Stimulated activated CD4-positive, alpha-beta T cell treated with anti-CD3 and anti-CD28 coated beads, TNF-alpha, amount 100 ng/mL, for 24 hours (primary cell): ENCODE results near the gene MRPS15.

ENCODE experiments used
- DNase-seq, 3 experiments: peaks; one replicate each; pipeline ENCODE4 v3.0.0-alpha.2; 2020; ENCODE audit warnings: low read depth in 3 of 3

MRPS15 gene

DNA sequence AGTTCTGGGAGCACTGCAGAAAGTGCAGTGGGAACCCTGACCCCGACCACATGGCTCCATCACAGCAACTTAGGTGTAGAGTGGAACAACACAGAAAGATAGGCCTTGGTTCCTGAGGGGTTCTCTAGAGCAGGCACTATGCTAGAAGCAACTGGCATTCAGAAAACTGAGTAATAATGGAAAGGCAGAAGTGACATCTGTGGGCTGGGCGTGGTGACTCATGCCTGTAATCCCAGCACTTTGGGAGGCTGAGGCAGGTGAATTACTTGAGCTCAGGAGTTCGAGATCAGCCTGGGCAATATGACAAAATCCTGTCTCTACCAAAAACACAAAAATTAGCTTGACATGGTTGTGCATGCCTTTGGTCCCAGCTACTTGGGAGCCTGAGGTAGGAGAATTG is 5.3 kb downstream of the MRPS15 start:
- DNase-seq = peak; percentile 23 to 64 (median 32)

DNA sequence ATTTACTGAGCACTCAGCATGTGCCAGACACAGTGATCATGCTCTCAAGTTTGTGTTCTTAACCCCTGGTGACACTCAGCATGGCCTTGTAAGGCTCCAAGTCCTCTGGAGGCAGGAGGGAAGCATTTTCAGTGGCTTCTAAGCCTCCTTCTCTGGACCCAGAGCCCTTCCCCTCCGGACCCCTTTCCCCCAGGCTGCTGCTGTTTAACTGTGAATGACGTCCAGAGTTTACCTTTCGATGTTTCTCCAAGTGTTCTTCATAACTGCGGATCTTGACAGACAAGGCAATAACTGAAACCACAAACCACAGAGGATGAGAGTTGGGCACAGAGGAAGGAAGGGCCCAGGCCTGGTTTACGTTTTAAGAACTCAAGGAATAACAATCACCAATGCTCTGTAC is 6.5 kb downstream of the MRPS15 start:
- DNase-seq = no peak

DNA sequence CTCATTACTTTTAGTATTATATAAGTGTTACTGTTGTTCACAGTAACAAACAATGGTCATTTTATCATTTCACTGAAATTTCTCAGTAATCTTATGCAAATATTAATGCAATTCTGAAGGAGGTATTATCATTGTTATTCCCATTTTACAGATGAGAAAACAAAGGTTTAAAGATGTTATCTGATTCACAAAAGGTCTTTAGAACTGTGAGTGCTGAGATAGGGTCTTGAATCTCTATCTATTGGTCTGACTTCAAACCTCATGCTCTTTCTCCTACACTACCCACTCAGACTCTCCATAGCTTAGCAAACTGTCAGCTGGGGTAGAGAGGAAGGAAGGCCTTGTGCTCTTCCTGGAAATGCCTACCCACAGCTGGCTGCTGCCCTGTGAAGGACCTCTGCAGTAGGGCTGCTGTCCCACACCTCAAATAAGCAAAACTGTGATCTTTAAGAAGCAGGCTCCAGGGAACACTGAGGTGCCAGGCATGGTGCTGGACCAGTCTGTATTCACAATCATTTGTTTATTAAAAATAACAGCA is 7.7 kb downstream of the MRPS15 start:
- DNase-seq = no peak

DNA sequence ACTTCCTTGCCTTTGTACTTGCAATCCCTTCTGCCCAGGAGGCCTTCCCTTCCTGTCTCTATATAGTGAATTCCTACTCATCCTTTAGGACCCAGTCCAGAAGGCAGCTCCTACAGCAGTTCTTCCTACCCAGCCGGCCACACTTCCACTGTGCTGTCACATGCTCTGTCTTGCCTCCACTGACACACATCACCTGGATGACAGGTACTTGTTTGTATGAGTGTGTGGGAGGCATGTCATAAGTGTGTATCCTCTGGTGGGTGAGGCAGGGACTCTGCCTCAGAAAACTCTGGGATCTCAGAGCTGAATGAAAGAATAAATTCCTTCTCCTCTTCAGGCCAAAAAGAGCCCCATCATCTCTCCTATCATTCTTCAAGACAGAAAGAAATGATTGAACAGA is 8.8 kb downstream of the MRPS15 start:
- no peak for DNase-seq

DNA sequence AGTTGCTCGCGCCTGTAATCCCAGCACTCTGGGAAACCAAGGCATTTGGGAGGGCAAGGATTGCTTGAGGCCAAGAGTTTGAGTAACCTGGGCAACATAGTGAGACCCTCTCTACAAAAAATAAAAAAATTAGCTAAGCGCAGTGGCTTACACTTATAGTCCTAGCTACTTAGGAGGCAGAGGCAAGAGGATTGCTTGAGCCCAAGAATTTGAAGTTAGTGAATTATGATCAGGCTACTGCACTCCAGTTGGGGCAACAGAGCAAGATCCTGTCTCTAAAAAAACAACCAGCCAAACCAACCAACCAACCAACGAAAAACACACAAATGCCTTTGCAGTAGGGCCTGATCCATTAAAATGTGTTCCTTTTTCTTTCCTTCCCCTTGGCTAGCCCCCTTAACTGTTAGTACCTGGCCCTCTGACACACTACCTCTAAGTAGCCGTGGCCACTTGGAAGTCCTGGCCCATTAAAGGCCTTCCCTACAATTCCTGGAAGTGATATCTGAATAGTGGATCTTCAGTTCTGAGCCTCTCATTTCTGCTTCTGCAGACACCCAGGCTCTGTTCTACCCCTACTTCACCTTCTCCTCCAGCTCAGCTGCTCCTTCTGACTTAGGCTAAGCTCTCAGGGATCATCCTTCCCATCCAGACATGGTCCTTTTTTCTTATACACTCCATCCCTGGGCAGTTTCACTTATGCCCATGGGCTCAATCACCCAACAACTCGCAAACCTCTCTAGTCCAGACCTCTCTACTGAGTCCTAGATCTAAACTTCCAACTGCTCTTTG is 10.4 kb downstream of the MRPS15 start:
- no peak for DNase-seq

DNA sequence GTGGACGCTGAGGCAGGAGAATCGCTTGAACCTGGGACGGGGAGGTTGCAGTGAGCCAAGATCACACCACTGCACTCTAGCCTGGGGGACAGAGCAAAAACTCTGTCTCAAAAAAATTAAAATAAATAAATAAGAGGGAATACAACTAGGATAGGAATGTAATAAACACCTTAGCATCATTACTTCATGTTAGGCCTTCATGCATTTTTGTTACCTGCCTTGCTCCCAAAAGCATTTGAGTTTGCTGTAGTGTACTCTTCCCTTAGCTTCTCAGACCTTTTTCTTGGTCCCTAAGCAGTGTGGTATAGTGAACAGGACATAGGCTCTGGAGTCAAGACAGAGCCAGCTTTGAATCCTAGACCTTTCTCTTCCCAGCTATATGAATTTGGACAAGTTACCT is 11.1 kb downstream of the MRPS15 start:
- no peak for DNase-seq

DNA sequence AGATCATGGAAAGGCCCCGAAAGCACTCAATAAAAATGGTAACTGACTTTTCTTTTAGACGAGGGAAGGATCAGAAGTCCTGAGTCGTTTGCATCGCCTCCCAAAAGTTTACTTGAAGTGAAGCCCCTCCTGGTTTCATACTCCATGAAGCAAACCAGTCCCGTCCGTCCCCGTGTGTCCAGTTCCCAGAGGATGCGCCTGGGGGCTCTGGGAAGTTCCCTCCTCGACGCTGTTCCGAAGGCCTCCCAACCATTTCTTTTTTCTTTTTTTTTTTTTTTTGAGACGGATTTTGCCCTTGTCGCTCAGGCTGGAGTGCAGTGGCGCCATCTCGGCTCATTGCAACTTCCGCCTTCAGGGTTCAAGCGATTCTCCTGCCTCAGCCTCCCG is 13.3 kb downstream of the MRPS15 start:
- no peak for DNase-seq

DNA sequence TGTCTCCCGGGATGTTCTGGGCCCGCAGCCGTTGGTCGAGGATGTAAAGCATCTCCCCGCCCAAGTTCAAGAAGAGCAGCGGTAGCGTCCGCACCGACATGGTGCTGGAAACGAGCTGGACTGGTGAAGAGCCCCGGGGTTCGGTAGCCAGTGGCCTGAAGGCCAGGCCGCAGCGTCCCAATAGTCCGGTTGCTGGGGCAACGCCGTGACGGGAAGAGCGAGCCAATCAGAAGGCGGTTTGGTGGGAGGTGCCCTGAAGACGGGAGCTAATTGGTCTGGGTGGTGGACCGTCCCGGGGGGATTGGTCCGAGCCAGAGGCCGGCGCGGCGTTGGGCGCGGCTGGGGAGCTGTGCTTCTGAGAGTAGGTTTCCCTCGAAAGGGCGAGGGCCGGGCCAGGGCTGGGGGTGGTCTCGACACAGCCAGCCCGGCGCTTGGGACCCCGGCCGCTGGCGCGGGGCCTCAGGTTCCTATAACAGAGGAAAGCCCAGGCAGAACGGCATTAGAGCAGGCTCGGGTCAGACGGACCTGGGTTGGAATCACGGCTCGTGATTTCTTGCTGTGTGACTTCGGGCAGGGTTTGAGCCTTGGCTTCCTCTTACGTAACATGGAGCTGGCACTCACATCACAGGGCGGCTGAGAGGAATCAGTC is 13.8 kb downstream of the MRPS15 start, which contains the start of gene OSCP1:
OSCP1 (minus strand) TSS at position 182 of the 649 bp plus-strand sequence; CDS start at position 100, 82 bp downstream.
- DNase-seq = peak; percentile 73 to 84 (median 75)

DNA sequence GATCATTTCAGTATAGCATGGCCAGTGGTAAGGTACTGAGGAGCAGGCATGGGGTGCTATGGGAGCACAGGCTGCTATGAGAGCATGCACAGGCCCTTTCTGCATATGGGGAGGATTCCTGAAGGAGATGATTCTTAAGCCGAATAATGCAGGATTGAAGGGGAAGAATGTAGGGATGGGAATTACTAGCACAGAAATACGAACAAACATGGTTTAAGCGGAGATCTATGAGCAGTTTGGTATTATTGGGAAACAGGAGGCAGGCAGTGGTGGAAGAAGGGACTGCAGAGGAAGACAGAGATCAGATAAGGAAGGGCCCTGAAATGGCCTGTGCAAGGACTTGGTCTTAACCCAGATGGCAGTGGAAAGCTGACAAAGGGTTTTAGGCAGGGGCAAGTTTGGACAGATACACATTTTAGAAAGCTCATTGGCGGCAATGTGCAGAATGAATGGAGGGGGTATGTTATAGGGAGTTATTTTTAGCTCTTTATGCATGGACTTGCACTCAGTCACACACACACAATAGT is 15.6 kb downstream of the MRPS15 start:
- no peak for DNase-seq

DNA sequence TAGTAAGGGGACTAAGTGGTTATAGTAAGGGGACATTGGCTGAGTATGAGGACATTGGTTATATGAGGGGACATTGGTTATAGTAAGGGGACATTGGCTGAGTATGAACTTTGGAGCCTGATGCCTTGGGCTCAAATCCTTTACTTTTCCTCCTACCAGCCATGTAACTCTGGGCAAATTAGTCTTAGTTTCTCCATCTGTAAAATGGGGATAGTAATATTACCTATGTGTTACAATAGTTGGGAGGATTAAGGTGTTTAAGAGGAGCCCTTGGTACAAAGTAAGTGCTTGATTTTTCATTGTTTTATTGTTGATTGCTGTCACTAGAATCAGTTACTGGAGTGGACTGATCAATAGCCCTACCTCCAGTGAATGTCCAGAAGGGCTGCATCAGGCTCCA is 16.7 kb downstream of the MRPS15 start:
- no peak for DNase-seq

DNA sequence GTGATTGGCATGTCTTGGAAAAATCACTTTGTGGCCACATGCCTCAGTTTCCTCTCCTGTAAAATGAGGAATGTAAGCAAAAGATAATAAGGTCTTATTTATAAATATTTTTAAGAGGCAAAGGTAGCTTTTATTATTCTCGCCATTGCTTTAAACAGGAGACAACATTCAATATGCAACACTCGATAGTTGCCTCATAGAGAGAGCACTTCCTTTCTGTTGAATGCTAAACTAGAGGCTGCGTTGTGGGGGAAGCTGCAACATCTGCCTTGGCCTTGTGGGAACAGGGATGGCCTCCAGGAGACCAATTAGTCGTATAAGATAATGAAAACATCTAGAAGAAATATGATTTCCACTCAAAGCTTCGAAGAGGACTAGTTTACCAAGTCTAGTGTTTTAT is 17.4 kb downstream of the MRPS15 start:
- DNase-seq = no peak

DNA sequence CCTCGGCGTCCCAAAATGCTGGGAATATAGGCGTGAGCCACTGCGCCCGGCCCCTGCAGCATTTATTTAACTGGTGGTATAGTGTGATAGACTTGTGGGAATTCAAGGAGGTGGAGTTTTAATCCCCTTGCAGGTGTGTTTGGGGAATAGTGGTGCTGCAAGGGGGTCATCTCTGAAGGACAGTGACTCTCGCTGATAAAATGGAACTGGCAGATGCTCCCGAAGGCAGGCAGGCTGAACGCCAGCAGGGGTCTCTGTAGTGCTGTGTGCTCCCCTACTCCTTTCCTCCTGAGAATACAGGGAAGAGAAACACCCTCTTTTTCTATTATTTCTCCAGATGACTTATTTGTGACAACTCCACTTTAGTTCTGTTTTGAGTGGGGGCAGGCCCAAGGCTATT is 17.9 kb downstream of the MRPS15 start:
- DNase-seq = peak in 1 of 3 experiments; percentile 20

DNA sequence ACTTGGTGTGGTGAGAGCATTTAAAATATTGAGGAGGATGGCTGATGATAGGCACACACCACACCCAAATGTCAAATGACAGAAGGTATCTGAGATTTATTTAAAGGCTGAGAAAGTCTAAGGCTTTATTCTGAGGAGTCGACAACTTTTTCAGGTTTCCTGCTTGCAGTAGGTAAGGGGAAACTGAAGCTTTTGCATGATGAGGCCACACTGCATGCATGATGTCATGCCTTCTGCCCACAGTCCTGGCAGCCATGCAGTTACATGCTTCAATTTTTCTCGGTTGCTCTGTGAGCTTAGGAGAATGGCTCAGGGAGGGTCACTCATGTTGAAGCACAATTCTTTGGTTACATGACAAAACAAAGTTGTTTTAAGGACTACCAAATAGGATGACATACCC is 20.9 kb downstream of the MRPS15 start:
- no peak for DNase-seq

DNA sequence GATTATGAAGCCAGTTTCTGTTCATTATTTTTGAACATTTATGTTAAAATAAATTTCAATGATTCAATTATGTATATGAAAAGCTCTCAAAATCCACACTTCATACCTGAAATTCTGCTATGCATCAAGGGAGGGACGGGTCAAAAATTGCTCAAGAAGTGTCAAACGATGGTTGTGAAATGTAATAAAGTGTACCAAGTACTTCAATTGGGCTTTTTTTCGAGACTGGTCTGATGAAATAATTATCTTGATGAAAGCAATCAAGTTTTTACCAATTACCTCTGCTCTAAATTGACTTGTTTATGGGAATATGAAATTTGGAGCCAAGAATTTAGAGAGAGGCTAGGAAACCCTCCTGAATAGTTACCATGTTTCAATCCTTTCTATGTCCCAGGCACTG is 21.8 kb downstream of the MRPS15 start:
- no peak for DNase-seq

DNA sequence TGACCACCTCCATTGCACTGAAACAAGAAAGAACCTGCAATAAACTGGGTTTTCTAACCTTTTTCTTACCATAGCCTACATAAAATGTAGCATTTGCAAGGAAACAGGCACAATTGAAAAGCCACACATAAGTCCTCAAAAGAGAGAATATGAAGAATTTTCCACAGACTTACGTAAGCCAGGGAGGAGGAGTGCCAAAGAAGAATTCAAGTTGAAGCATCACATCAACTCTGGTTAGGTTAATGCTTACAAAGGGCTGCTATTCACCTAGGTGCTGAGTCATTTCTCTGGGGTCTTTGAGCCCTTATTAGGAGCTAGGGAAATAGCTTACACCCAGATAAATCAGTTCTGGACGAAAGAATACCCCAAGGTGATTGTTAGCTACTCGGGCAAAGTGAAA is 23.5 kb downstream of the MRPS15 start:
- no peak for DNase-seq

DNA sequence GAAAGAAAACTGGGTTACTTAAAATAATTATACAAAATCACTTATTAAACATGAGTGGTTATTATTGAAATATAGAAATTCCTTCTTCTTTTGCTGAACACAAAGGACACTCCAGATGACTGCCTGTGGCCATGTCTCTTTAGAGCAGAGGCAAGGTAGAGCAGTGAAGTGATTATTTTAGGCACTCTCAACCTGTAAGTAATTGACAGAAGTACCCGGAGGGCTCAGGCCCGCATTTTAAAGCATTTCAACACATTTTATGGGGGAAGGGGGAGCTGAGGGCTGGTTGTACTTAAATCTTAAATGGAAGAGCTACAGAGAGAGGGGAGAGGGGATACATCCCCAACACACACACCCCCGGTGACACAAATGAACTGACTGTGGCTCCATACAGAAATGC is 24.1 kb downstream of the MRPS15 start:
- no peak for DNase-seq

DNA sequence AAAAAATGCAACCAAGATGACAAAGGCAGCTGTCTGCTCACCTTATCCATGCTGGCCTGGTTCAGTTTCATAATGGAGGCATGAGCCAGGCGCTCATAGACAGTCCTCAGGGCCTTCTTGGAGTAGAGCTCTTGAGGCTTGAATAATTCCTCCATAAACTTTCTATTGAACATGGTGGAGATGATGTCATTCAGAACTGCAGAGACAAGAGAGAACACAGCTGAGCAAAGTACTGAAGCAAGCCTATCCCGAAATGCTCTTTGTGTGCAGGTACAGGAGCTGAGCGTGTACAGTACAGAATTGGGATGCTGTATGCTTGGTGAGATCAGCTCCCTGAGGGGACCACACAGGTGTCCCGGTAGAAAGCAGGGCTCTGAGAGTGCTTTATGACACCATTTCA is 25.5 kb downstream of the MRPS15 start:
- no peak for DNase-seq

DNA sequence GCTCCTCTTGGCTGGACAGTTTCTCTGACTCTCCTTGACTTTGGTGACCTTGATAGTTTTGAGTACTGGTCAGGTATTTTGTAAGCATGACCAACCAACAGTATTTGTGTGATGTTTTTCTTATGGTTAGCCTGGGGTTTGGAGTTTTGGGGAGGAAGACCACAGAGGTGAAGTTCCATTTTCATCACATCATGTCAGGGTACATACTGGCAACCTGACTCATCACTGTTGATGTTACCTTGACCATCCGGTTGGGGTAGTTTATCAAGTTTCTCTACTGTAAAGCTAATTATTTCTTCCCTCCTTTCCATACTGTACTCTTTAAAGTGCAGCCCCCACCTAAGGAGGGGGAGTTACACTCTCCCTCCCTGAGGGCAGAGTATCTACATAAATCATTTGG is 27.4 kb downstream of the MRPS15 start:
- no peak for DNase-seq

DNA sequence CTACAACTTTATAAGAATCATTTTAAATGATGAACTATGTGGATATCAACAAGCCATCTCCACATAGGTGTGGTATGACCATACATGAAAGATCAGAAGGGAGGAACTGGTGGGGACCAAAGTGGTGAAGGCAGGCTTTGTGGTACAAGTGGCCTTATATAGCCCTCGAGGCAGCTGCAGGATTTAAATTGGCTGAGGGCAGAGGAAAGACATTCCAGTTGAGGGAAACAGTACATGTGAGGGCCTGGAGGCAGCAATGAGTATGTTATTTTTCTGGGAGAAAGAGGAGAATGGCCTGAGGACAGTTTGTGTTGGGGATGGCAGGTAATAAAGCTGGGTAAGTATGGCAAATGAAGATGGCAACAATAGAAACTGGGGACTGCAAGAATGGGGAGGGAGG is 31.1 kb downstream of the MRPS15 start:
- DNase-seq = no peak

DNA sequence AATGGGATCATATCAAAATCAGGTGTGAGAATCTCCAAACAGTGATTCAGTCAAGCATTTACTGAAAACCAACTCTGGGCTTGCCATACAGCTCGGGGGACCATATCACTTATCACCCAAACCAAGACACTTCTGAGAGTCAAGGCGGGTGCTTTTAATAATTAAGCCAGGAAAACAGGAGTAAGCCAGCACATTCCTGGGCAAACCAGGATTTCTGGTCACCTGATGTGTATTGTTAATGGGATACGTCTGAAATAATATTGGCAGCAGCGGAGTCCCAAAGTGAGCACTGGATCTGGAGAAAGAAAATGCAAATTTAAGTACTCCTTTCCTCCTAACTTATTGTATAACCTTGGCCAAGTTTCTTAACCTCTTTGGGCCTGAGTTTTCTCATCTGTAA is 31.6 kb downstream of the MRPS15 start:
- no peak for DNase-seq

DNA sequence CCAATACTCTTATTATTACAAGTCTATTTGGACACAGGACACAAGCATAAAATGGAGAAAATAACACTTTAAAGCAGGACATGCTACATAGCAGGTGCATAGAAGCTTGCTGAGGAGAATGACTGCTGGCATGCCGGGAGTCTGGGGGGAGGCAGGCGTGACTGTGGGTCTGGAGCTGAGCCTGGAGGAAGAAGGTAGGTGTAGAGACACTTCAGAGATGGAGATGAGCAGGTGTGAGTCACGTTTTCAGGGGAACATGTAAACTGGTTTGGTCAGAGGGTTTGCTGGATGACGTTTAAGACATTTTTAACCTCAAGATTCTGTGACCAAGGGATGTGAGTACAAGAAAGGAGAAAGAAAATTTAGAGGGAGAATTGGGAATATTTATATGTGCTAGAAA is 38.4 kb downstream of the MRPS15 start:
- no peak for DNase-seq

DNA sequence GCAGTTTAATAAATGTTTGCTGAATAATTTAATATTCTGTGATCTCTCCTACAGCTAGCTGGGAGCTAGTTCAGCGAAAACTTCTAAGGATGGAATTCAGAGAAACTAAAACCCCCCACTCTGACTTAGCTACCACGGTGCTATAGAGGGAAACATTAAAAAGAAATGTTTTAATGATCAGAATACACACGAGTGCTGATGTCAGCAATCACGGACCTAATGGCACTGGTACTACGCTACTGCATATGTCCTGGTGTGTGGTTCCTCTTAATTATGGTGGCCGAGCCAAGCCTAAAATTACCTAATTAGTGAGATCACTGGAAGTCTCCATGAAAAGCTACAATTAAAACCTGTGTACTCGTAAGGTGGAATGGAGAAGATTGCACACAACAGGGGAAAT is 42.5 kb downstream of the MRPS15 start:
- DNase-seq = no peak

DNA sequence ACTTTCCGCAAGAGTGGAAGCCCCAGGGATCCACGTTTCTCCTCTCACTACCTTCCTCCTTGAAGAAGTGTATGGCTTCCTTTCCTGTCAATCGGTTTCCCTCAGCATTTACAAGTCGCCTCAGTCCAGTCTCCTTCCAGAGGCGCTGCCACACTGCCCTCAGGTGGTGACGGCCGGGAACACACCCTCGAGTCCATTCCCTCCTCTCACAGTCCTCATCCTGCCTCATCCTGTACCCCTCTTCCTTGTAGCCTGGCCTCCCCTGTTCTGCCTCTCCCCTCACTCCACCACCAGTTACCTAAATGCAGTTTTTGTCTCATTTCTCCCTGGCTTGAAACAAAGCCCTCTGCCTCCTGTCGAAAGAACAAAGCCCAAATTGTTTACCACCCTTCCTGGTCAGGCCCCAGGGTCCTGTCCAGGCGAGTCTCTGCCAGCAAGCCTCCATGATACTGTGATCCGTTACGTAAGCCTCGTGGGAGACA is 43.3 kb downstream of the MRPS15 start:
- peak; percentile 84 to 92 (median 87) for DNase-seq
